ENCODE data around the gene RCSD1.
A peak's percentile ranks its signal among the peaks of the same experiment; 100 is the strongest.
"Not testable (repeated sequence)": the region's sequence is repeated elsewhere in the genome, so short reads cannot be mapped to it uniquely, and the experiment has no call there.

The RCSD1 gene

GRCh38 chr1:167711797-167712196 is 81.8 kb downstream of the RCSD1 start:
- no peak for DNase-seq (ENCODE audit: low read depth in 1 of 2, low spot score in 1 of 2)

DNA sequence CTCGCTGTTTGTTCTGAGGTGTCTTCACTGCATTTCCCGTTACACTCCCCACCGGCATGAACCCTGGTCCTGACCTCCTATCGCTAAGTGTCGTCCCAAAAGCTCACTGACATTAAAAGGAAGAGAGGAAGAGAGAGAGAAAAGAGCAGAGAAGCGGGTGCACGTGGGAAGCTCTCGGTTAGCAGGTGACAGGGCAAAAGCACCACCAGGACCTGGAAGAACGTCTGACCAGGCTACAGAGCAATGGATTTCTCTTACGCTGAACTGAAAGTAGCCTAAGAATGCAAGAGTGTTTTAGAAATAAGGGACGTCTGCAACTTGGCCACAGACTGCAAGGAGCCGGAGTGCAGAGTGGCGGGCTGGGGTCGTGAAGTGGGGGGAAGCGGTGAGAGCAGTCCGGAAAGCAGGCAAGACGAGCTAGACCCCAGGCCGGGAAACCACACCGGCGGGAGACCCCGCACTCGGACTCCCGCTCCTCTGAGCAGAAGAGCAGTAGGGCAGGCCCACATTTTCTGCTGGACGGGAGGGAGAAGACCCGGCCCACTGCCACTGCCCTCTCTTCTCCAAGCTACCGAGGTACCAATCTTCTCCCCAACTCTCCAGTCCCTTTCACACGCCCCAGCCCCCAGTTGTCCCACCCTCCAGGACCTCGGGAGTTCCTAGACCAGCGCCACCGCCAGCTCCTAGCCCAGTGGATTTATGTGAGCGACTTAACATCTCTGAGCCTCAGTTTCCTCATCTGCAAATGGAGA is 83.5 kb downstream of the RCSD1 start:
- DNase-seq (ENCODE audit: low read depth in 1 of 2, low spot score in 1 of 2), result peak in 1 of 2 donors; percentile 11

DNA sequence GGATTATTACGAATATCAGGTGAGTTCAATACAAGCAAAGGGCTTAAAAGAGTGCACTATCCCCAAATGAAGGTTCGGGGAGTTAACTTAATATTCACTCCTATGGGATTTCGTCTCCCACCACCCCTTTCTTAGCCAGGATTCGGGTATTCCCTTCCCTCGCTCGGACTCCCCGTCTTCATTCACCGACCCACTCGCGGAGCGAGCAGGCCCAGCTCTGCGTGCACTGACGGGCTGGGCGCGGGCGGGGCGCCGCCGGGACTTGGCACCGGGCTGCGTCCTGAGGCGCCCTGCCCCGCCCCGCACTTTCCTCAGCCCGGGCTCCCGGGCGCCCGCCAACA is 84.0 kb downstream of the RCSD1 start:
- peak in 1 of 2 donors; percentile 76 for DNase-seq (ENCODE audit: low read depth in 1 of 2, low spot score in 1 of 2)

GRCh38 chr1:167714439-167715156 is 84.6 kb downstream of the RCSD1 start:
- peak; percentile 92 to 99 for DNase-seq (ENCODE audit: low read depth in 1 of 2, low spot score in 1 of 2)

GRCh38 chr1:167715157-167715999 is 85.3 kb downstream of the RCSD1 start:
- DNase-seq (ENCODE audit: low read depth in 1 of 2, low spot score in 1 of 2), result peak; percentile 87 to 91

GRCh38 chr1:167716000-167716271 is 85.9 kb downstream of the RCSD1 start:
- DNase-seq (ENCODE audit: low read depth in 1 of 2, low spot score in 1 of 2), result no peak

DNA sequence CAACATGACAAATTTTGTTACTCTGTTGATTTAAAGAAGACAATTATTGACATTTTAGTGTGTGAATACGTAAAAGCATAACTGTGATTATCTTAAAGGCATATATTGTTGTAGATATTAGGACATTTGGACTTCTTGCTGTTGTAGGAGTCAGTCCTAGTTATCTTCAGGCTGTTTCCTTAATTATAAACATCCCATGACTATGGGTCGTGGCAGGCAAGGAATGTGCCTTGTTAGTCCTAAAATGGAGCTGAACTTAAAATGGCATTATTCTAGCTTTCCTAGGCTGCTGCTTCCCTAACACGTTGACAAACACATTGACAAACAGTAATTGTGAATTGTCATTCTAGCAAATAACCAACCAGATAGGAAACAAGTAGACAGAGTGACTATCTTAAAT is 87.3 kb downstream of the RCSD1 start:
- no peak for DNase-seq (ENCODE audit: low read depth in 1 of 2, low spot score in 1 of 2)

- DNase-seq (ENCODE audit: low read depth in 1 of 2, low spot score in 1 of 2), result no peak
These were observed 89.1 kb downstream of the RCSD1 start for GRCh38 chr1:167718914-167719691.

- DNase-seq (ENCODE audit: low read depth in 1 of 2, low spot score in 1 of 2), result not testable (repeated sequence)
These were observed 89.8 kb downstream of the RCSD1 start for GRCh38 chr1:167719715-167720421.

- no peak for DNase-seq (ENCODE audit: low read depth in 1 of 2, low spot score in 1 of 2)
These were observed 91.1 kb downstream of the RCSD1 start for GRCh38 chr1:167720965-167721616.

- DNase-seq (ENCODE audit: low read depth in 1 of 2, low spot score in 1 of 2), result peak; percentile 88 to 89
These were observed 91.7 kb downstream of the RCSD1 start, which contains the start of gene MPZL1 for GRCh38 chr1:167721617-167722151. MPZL1 (plus strand) TSS chr1:167721982; CDS start chr1:167722152, 170 bp downstream.

GRCh38 chr1:167722152-167722869 is 92.3 kb downstream of the RCSD1 start:
- DNase-seq (ENCODE audit: low read depth in 1 of 2, low spot score in 1 of 2), result peak in 1 of 2 donors; percentile 9

- no peak for DNase-seq (ENCODE audit: low read depth in 1 of 2, low spot score in 1 of 2)
These were observed 92.8 kb downstream of the RCSD1 start for GRCh38 chr1:167722870-167723251.

DNA sequence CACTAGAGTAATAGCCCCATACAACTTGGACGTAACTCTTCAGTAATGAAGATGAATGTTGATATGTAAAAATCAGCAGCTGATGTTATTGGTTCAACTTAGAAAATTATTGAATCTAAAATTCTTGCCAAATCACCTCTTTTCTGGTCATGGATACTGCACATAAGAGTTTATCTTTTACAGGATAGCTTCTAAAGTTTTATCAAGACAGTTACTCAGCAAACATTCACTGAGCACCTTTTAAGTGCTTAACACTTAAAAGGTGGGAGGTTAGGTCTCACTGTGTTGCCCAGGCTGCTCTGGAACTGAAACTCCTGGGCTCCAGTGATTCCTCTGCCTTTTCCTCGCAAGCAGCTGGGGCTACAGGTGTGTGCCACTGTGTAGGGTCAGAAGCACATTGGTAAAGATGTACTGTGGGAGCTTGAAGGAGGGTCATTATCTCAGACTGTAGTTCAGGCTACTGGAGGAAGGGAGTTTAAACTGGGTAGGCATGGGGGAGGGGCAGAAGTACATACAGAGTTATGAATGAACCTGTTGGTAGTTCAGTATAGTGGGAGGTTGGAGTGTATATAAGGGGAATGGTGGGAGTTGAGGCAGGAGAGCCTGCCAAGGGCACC is 93.8 kb downstream of the RCSD1 start:
- DNase-seq (ENCODE audit: low read depth in 1 of 2, low spot score in 1 of 2), result no peak

GRCh38 chr1:167726008-167726407 is 96.0 kb downstream of the RCSD1 start:
- DNase-seq (ENCODE audit: low read depth in 1 of 2, low spot score in 1 of 2), result no peak

GRCh38 chr1:167728818-167729410 is 98.9 kb downstream of the RCSD1 start:
- DNase-seq (ENCODE audit: low read depth in 1 of 2, low spot score in 1 of 2), result no peak

DNA sequence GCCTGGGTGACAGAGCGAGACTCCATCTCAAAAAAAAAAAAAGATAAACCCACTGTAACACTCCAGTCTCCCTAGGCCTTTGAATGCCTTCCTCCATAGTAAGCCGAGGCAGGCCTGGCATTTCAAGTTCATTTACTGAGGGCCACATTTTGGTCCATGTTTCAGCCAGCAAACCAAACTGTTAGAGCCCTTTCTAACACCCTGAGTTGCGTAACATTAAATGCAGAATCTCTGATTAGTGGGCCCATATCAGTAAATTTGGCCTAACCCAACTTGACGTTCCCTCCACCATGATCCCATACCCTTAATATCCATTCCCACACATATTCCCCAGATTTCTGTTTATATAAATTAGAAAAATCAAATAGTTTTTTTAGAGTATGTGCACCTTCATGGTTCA is 104.2 kb downstream of the RCSD1 start:
- no peak for DNase-seq (ENCODE audit: low read depth in 1 of 2, low spot score in 1 of 2)

DNA sequence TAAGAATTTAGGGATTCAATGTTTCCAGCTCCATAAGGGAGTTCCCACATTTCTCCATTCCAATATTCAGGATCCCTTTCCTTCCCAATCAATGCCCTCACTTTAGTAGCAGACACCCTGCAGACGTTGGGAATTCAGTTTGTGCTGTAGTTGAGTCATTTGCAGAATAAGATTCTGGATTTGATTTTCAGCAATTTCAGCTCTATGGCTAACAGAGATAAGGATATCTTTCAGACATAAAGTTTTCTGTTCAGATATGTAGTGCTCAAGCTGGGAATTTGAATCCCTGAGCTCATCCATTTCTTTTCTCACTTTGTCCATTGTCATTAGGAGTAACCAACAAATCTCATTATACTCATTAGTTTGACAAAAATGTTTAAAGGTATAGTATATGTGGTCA is 104.8 kb downstream of the RCSD1 start:
- DNase-seq (ENCODE audit: low read depth in 1 of 2, low spot score in 1 of 2), result no peak

Measured in activated CD4-positive, alpha-beta T cell treated with anti-CD3 and anti-CD28 coated beads, Interleukin-2, amount 50 U/mL, for 24 hours (primary cell).